Natural killer cell (primary cell): ENCODE data around the gene SYNM. TPM values are rescaled to one million over a fixed set of nuclear protein-coding genes. Genes with fewer than 3 reads are reported as not detected.
"Not testable (repeated sequence)": the region's sequence is repeated elsewhere in the genome, so short reads cannot be mapped to it uniquely, and the experiment has no call there.

Experiments
- ATAC-seq, 3 donors: fragments of 150-1000 bp in 2 of 3; fragments of 200-7000 bp in 1 of 3; cut with Tn5 transposase; 1 replicate in 1 of 3; 2 replicates in 2 of 3; pipeline ENCODE4 v1.10.0; 2021; ENCODE audit warnings: mild to moderate bottlenecking in 2 of 3, moderate library complexity in 2 of 3
- DNase-seq, 2 donors: peaks; one replicate each; pipeline versions ENCODE4 v3.0.0 to v3.0.0-alpha.2; 2013 to 2021; ENCODE audit warnings: mixed read lengths in 1 of 2
- H3K27ac ChIP-seq: one replicate; pipeline ENCODE4 v1.5.1; 2013; ENCODE audit warnings: mild to moderate bottlenecking, low read length
- H3K27me3 ChIP-seq: one replicate; pipeline ENCODE4 v1.6.1; 2013; ENCODE audit warnings: low read length; ENCODE audit not compliant: control insufficient read depth, insufficient read depth
- H3K36me3 ChIP-seq: one replicate; pipeline ENCODE4 v1.6.1; 2013; ENCODE audit warnings: low read length; ENCODE audit not compliant: control insufficient read depth, insufficient read depth
- H3K4me1 ChIP-seq: one replicate; pipeline ENCODE4 v1.6.1; 2013; ENCODE audit warnings: low read length; ENCODE audit not compliant: control insufficient read depth, insufficient read depth
- H3K4me3 ChIP-seq: one replicate; pipeline ENCODE4 v1.5.1; 2013; ENCODE audit warnings: low read length
- H3K9me3 ChIP-seq: one replicate; pipeline ENCODE4 v1.6.1; 2013; ENCODE audit warnings: low read length; ENCODE audit not compliant: control insufficient read depth, insufficient read depth
- H3K27ac Mint-ChIP-seq, 2 donors: one replicate each; pipeline ENCODE4 v1.8.0; 2022; ENCODE audit warnings: mild to moderate bottlenecking in 2 of 2, mixed read lengths in 2 of 2, moderate library complexity in 1 of 2
- H3K27me3 Mint-ChIP-seq, 2 donors: one replicate each; pipeline ENCODE4 v1.8.0; 2022; ENCODE audit warnings: low read depth in 2 of 2, mixed read lengths in 2 of 2
- H3K36me3 Mint-ChIP-seq: one replicate; pipeline ENCODE4 v1.8.0; 2022; ENCODE audit warnings: mixed read lengths
- H3K4me1 Mint-ChIP-seq, 2 donors: one replicate each; pipeline ENCODE4 v1.8.0; 2022; ENCODE audit warnings: mixed read lengths in 2 of 2
- H3K4me3 Mint-ChIP-seq: one replicate; pipeline ENCODE4 v1.8.0; 2022; ENCODE audit warnings: mild to moderate bottlenecking, moderate library complexity, mixed read lengths
- H3K9me3 Mint-ChIP-seq, 2 donors: one replicate each; pipeline ENCODE4 v1.8.0; 2022; ENCODE audit warnings: mixed read lengths in 2 of 2
- WGBS: methylation state at CpG from one replicate; pipeline ENCODE4 v1.1.7; 2013; ENCODE audit warnings: missing lambda C conversion rate; ENCODE audit not compliant: insufficient coverage; 5-methylcytosine and 5-hydroxymethylcytosine counted together
- intact Hi-C: fragments of 100-400 bp; cut with micrococcal nuclease; formaldehyde crosslinking; loops from one replicate; pipeline ENCODE4 v1.14.2; 2022
- total RNA-seq, 4 donors: library from RNA; stranded (reverse); fragments of 120-200 nt in 1 of 4; gene quantifications; one replicate each; pipeline versions ENCODE4 v1.2.3 to v1.2.4, GENCODE V29; 2013 to 2022
- TF ChIP-seq, protein P1 (sequence below): fragments of 200-600 bp; IDR thresholded peaks from one replicate; pipeline ENCODE4 v1.8.0; 2022; ENCODE audit warnings: antibody characterized with exemption

SYNM gene
- total RNA-seq, 3 donors from 2014 or later (not counting 1 experiment from before 2014, with no cell fraction given), result 0.11 to 0.48 (median 0.42) TPM

DNA sequence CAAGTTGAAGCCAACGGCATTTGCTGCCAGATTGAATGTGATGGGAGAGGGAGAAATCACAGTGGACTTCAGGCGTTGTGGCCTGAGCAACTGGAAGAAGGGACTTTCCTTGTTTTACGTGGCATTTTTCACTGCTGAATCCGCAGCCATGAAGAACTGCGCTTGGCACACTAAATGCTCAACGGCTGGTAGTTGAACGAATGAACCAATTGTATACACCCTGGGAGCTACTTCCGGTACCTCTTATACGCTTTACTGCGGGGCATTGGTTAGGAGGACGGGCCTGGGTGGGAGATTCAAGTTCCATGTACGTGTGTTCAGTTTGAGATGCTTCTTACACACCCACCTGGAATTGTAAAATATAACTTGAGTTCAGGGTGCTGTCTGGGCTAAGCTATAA is 5.2 kb downstream of the SYNM start:
- H3K27ac Mint-ChIP-seq, result no peak overlapping the region
- WGBS, result 95% methylated on average over 12 of the region's 12 CpGs
- Histone ChIP-seq H3K4me3 (no peak overlapping the region), H3K27me3 (peaks cover 4% of the 10 kb centered on the region), H3K27ac (no peak overlapping the region), H3K9me3 (no peaks in the 10 kb centered on the region), H3K36me3 (no peaks in the 10 kb centered on the region), H3K4me1 (peaks cover 8% of the 10 kb centered on the region)
- peaks cover 13% of the 10 kb centered on the region in 2 donors for H3K27me3 Mint-ChIP-seq
- H3K9me3 Mint-ChIP-seq, result no peaks in the 10 kb centered on the region
- DNase-seq, result no peak
- no peak overlapping the region for H3K4me3 Mint-ChIP-seq
- no peaks in the 10 kb centered on the region for H3K36me3 Mint-ChIP-seq
- ATAC-seq, result no peak
- intact Hi-C loops, result no loop called here
- H3K4me1 Mint-ChIP-seq, result peaks cover 0 to 8% of the 10 kb centered on the region in 2 donors
- TF ChIP-seq, protein P1, sequence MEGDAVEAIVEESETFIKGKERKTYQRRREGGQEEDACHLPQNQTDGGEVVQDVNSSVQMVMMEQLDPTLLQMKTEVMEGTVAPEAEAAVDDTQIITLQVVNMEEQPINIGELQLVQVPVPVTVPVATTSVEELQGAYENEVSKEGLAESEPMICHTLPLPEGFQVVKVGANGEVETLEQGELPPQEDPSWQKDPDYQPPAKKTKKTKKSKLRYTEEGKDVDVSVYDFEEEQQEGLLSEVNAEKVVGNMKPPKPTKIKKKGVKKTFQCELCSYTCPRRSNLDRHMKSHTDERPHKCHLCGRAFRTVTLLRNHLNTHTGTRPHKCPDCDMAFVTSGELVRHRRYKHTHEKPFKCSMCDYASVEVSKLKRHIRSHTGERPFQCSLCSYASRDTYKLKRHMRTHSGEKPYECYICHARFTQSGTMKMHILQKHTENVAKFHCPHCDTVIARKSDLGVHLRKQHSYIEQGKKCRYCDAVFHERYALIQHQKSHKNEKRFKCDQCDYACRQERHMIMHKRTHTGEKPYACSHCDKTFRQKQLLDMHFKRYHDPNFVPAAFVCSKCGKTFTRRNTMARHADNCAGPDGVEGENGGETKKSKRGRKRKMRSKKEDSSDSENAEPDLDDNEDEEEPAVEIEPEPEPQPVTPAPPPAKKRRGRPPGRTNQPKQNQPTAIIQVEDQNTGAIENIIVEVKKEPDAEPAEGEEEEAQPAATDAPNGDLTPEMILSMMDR, result no peak

DNA sequence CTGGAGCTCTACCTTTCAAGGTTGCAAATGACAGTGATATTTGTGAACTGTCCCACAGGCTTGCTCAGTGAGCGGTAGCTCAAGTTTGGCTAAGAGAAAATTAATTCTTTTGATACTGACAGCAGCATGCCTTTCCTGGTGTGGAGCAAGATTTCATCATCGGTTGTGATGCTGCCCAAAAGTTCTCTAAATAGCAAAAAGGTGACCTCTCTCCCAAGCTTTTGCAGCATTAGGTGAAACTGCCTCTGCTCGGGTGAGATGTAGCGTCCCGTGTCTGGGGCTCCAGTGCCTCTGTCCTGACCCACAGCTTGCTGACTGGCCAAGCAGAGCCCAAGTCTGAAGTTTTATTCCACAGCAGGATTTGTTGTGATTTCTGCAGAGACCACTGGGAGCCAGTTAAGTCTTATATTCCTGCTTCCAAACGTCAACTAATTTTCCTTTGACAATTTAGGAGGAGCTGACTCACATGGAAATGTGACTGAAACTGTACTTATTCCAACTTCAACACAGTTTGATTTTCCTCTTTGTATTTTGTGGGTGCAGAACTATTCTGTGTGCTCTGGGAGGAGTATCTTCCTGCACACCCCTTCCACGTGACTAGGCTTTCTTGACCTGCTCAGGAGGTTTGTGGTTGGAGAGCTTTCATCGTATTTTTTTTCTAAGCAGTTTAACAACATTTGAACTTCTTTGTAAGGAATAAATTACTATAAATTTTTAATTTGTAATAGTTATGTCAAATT is 5.9 kb downstream of the SYNM start:
- peaks cover 4% of the 10 kb centered on the region for H3K27me3 ChIP-seq
- H3K4me3 ChIP-seq, result no peak overlapping the region
- ATAC-seq (no peak), DNase-seq (peak in 1 of 2 donors; percentile 19)
- Mint-ChIP-seq H3K4me3 (no peak overlapping the region), H3K27ac (no peak overlapping the region), H3K27me3 (peaks cover 13% of the 10 kb centered on the region in 2 donors), H3K9me3 (no peaks in the 10 kb centered on the region), H3K4me1 (peaks cover 0 to 7% of the 10 kb centered on the region in 2 donors), H3K36me3 (no peaks in the 10 kb centered on the region)
- intact Hi-C loops, result no loop called here
- WGBS, result 85% methylated on average over 6 of the region's 8 CpGs
- no peaks in the 10 kb centered on the region for H3K36me3 ChIP-seq
- H3K27ac ChIP-seq, result no peak overlapping the region
- H3K9me3 ChIP-seq, result no peaks in the 10 kb centered on the region
- TF ChIP-seq, protein P1, result no peak
- peaks cover 8% of the 10 kb centered on the region for H3K4me1 ChIP-seq

DNA sequence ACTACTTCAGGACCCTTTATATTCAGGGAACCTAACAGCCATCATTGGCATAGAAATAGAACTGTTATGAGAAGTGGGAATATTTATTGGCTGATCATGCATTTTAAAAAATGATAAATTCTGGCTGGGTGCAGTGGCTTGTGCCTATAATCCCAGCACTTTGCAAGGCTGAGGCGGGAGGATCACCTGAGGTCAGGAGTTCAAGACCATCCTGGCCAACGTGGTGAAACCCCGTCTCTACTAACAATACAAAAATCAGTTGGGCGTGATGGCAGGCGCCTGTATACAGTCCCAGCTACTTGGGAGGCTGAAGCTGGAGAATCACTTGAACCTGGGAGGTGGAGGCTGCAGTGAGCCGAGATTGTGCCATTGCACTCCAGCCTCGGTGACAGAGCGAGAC is 6.8 kb downstream of the SYNM start:
- intact Hi-C loops, H3K4me3 ChIP-seq, H3K27ac ChIP-seq, H3K4me1 ChIP-seq, H3K36me3 Mint-ChIP-seq, ATAC-seq, H3K4me3 Mint-ChIP-seq, H3K4me1 Mint-ChIP-seq, H3K27ac Mint-ChIP-seq, H3K27me3 Mint-ChIP-seq, H3K9me3 ChIP-seq, H3K27me3 ChIP-seq, H3K9me3 Mint-ChIP-seq, H3K36me3 ChIP-seq, DNase-seq: not testable (repeated sequence)
- 90% methylated on average over 8 of the region's 8 CpGs for WGBS

DNA sequence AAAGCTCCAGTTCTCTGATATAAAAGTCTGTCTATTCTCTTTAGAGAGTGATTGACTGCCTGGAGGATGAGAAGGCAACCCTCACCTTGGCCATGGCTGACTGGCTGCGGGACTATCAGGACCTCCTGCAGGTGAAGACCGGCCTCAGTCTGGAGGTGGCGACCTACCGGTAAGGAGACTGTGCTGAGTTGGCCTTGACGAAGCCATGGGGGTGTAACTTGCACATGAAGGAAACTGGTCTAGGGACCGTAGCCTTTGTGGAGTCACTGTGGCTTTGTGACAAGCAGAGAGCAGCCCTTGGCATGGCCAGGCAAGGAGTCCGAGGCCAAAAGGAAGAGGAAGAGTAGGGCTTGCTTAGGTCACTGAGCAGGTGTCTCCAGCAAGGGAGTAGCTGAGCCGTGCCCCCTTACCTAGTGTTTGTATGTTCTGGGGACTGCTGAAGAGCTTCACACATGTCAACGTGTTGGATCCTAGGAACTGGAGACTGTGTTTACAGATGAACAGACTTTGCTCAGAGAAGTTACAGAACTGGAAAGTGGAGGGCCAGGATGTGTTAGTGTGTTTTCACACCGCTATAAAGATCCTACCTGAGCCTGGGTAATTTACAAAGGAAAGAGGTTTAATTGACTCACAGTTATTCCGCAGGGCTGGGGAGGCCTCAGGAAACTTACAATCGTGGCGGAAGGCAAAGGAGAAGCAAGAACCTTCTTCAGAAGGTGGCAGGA is 8.8 kb downstream of the SYNM start:
- intact Hi-C loops, result no loop called here
- DNase-seq, result no peak
- H3K4me3 Mint-ChIP-seq, result no peak overlapping the region

More for the DNA sequence above, 8.8 kb downstream of the SYNM start:
- 90% methylated on average over 13 of the region's 13 CpGs for WGBS
- no peaks in the 10 kb centered on the region for H3K4me1 ChIP-seq
- H3K27ac ChIP-seq, result no peak overlapping the region
- no peak overlapping the region for H3K4me3 ChIP-seq
- TF ChIP-seq, protein P1, result no peak
- Mint-ChIP-seq H3K27ac (no peak overlapping the region), H3K4me1 (peaks cover 0 to 7% of the 10 kb centered on the region in 2 donors), H3K9me3 (no peaks in the 10 kb centered on the region), H3K27me3 (peaks cover 0 to 4% of the 10 kb centered on the region in 2 donors), H3K36me3 (no peaks in the 10 kb centered on the region)
- no peaks in the 10 kb centered on the region for H3K9me3 ChIP-seq
- H3K27me3 ChIP-seq, result no peaks in the 10 kb centered on the region
- no peaks in the 10 kb centered on the region for H3K36me3 ChIP-seq
- no peak for ATAC-seq
